ENCODE data around the gene KCNA1.
"Not testable (repeated sequence)": the region's sequence is repeated elsewhere in the genome, so short reads cannot be mapped to it uniquely, and the experiment has no call there.

Gene KCNA1

DNA sequence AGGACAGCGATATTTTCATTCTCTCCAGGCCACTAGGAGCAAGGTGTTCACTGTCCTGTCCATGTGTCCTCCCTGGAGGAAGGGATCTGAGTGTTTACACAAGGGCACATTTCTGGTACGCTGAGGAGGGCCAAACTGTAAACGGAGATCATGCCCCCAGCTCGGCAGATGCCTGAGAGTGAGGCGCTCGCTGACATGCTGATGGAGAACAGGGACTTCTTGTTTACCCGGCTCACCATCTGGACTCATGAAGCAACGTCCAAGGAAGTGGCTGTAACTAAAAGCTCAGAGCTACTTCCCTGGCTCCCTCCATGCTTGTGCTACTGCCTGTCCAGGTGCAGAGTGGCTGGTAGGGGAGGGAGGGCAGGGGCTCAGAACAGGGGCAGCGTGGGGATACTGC, 43.4 kb upstream of the KCNA1 start:
- no peak for DNase-seq (ENCODE audit: low read depth)
- TF ChIP-seq, protein P1, sequence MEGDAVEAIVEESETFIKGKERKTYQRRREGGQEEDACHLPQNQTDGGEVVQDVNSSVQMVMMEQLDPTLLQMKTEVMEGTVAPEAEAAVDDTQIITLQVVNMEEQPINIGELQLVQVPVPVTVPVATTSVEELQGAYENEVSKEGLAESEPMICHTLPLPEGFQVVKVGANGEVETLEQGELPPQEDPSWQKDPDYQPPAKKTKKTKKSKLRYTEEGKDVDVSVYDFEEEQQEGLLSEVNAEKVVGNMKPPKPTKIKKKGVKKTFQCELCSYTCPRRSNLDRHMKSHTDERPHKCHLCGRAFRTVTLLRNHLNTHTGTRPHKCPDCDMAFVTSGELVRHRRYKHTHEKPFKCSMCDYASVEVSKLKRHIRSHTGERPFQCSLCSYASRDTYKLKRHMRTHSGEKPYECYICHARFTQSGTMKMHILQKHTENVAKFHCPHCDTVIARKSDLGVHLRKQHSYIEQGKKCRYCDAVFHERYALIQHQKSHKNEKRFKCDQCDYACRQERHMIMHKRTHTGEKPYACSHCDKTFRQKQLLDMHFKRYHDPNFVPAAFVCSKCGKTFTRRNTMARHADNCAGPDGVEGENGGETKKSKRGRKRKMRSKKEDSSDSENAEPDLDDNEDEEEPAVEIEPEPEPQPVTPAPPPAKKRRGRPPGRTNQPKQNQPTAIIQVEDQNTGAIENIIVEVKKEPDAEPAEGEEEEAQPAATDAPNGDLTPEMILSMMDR (IDR thresholded peaks at IDR 0.05; ENCODE audit: low read depth, low read length): no peak
- TF ChIP-seq POLR2A (IDR thresholded peaks at IDR 0.05; ENCODE audit: extremely low read depth, insufficient read length) (no peak), MYC (IDR thresholded peaks at IDR 0.05; ENCODE audit: low read depth, low read length) (no peak)
- TF ChIP-seq, protein P2, sequence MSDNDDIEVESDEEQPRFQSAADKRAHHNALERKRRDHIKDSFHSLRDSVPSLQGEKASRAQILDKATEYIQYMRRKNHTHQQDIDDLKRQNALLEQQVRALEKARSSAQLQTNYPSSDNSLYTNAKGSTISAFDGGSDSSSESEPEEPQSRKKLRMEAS (IDR thresholded peaks at IDR 0.05; ENCODE audit: low read depth, low read length): no peak
- H3K4me3 ChIP-seq (ENCODE audit: low read depth, low read length): no peak overlapping the region

DNA sequence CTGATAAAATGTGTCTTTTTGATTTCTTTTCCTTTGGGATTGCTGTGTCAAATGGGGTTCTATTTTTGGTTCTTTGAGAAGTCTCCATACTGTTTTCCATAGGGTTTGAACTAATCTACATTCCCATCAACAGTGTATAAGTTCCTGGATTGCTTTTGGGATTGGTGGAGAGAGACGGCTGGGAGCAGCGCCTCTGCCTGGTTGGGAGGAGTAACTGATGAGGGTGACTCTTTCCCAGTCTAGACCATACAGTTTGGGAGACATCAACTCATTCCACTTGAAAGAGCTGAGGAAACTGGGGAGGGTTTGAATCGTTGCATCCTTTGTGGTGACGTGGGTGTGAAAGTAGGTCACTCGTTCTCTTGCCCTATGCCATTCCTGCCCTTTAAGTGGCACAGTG, 42.3 kb upstream of the KCNA1 start:
- no peak for DNase-seq (ENCODE audit: low read depth)
- H3K4me3 ChIP-seq (ENCODE audit: low read depth, low read length): no peak overlapping the region
- TF ChIP-seq, protein P2 (IDR thresholded peaks at IDR 0.05; ENCODE audit: low read depth, low read length): no peak

GRCh38 chr12:4870423-4870822, 39.3 kb upstream of the KCNA1 start:
- no peak for DNase-seq (ENCODE audit: low read depth)
- H3K4me3 ChIP-seq (ENCODE audit: low read depth, low read length): no peak overlapping the region
- TF ChIP-seq, protein P2 (IDR thresholded peaks at IDR 0.05; ENCODE audit: low read depth, low read length): no peak
- TF ChIP-seq, protein P1 (IDR thresholded peaks at IDR 0.05; ENCODE audit: low read depth, low read length): no peak
- TF ChIP-seq MYC (IDR thresholded peaks at IDR 0.05; ENCODE audit: low read depth, low read length) (no peak), POLR2A (IDR thresholded peaks at IDR 0.05; ENCODE audit: extremely low read depth, insufficient read length) (no peak)

DNA sequence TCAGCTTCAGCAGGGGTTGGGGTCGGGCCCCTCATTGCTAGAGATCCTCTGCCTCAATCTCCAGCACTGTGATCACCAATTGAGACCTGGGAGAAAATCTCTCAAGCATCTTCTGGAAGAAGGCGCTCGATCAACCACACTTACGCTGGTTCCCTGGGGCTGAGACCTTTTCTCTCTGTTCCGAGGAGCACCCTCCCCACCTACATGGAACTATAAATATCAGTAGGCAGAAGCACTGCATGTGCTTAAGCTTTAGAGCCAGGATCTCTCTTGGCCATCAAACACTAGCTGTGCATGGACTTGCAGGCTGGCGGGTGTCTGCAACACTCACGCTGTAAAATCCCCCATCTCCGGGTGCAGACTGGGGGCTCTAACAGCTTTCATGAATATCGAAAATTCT, 38.2 kb upstream of the KCNA1 start:
- TF ChIP-seq, protein P1 (IDR thresholded peaks at IDR 0.05; ENCODE audit: low read depth, low read length): no peak
- TF ChIP-seq, protein P2 (IDR thresholded peaks at IDR 0.05; ENCODE audit: low read depth, low read length): no peak
- no peak for TF ChIP-seq MYC (IDR thresholded peaks at IDR 0.05; ENCODE audit: low read depth, low read length)
- no peak for TF ChIP-seq POLR2A (IDR thresholded peaks at IDR 0.05; ENCODE audit: extremely low read depth, insufficient read length)
- no peak overlapping the region for H3K4me3 ChIP-seq (ENCODE audit: low read depth, low read length)
- DNase-seq (ENCODE audit: low read depth): no peak

DNA sequence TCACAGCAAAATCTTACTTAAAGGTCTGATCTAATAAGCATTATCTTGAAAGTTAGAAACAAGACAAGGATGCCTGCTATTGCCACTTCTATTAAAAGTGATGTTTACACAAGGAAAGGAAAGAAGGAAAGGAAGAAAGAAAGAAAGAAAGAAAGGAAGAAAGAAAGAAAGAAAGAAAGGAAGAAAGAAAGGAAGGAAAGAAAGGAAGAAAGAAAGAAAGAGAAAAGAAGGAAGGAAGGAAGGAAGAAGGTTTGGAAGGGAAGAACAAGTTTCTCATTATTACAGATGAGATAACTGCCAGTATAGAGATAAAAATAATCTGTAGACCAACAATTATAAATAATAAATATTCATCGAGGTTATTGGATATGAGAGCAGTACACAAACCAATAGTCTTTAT, 35.8 kb upstream of the KCNA1 start:
- no peak for DNase-seq (ENCODE audit: low read depth)
- TF ChIP-seq MYC (IDR thresholded peaks at IDR 0.05; ENCODE audit: low read depth, low read length) (no peak), POLR2A (IDR thresholded peaks at IDR 0.05; ENCODE audit: extremely low read depth, insufficient read length) (no peak)
- TF ChIP-seq, protein P2 (IDR thresholded peaks at IDR 0.05; ENCODE audit: low read depth, low read length): no peak
- TF ChIP-seq, protein P1 (IDR thresholded peaks at IDR 0.05; ENCODE audit: low read depth, low read length): no peak

GRCh38 chr12:4874671-4875070, 35.0 kb upstream of the KCNA1 start:
- no peak for TF ChIP-seq MYC (IDR thresholded peaks at IDR 0.05; ENCODE audit: low read depth, low read length)
- TF ChIP-seq, protein P1 (IDR thresholded peaks at IDR 0.05; ENCODE audit: low read depth, low read length): no peak
- TF ChIP-seq, protein P2 (IDR thresholded peaks at IDR 0.05; ENCODE audit: low read depth, low read length): no peak
- no peak for TF ChIP-seq POLR2A (IDR thresholded peaks at IDR 0.05; ENCODE audit: extremely low read depth, insufficient read length)
- no peak for DNase-seq (ENCODE audit: low read depth)
- no peak overlapping the region for H3K4me3 ChIP-seq (ENCODE audit: low read depth, low read length)

More for the DNA sequence above, 35.8 kb upstream of the KCNA1 start:
- H3K4me3 ChIP-seq (ENCODE audit: low read depth, low read length): no peak overlapping the region

DNA sequence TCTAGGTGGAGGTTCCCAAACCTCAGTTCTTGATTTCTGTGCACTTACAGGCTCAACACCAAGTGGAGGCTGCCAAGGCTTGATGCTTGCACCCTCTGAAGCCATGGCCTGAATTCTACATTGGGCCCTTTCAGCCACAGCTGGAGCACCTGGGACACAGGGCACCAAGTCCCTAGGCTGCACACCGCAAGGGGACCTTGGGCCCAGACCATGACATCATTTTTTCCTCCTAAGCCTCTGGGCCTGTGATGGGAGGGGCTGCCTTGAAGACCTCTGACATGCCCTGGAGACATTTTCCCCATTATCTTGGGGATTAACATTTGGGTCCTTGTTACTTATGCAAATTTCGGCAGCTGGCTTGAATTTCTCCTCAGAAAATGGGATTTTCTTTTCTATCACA, 30.2 kb upstream of the KCNA1 start:
- H3K4me3 ChIP-seq (ENCODE audit: low read depth, low read length); DNase-seq (ENCODE audit: low read depth): not testable (repeated sequence)
